Stimulated activated naive B cell treated with anti-CD40 and anti-IgM and Interleukin-4, amounts not matched to agents 10 μg/mL and 1 μg/mL and 100 μg/mL, for 72 hours (primary cell): Measurements from ENCODE around the gene PRRT4.

Experiments used
- ATAC-seq, 2 donors: fragments of 150-1000 bp; cut with Tn5 transposase; replicated peaks; 2 replicates each; pipeline ENCODE4 v1.10.0; 2021; ENCODE audit warnings: moderate library complexity in 1 of 2
- DNase-seq: peaks from one replicate; pipeline ENCODE4 v3.0.0; 2021
- H3K27ac Mint-ChIP-seq: one replicate; pipeline ENCODE4 v1.8.0; 2022; ENCODE audit warnings: mild to moderate bottlenecking, mixed read lengths
- H3K27me3 Mint-ChIP-seq, 2 donors: one replicate each; pipeline ENCODE4 v1.8.0; 2022; ENCODE audit warnings: mixed read lengths in 2 of 2
- H3K36me3 Mint-ChIP-seq, 2 donors: one replicate each; pipeline ENCODE4 v1.8.0; 2022; ENCODE audit warnings: mixed read lengths in 2 of 2, mild to moderate bottlenecking in 1 of 2
- H3K4me1 Mint-ChIP-seq, 2 donors: one replicate each; pipeline ENCODE4 v1.8.0; 2022; ENCODE audit warnings: mixed read lengths in 2 of 2, mild to moderate bottlenecking in 1 of 2
- H3K4me3 Mint-ChIP-seq, 2 donors: one replicate each; pipeline ENCODE4 v1.8.0; 2022; ENCODE audit warnings: mild to moderate bottlenecking in 2 of 2, mixed read lengths in 2 of 2, moderate library complexity in 1 of 2
- H3K9me3 Mint-ChIP-seq, 2 donors: one replicate each; pipeline ENCODE4 v1.8.0; 2022; ENCODE audit warnings: mixed read lengths in 2 of 2, mild to moderate bottlenecking in 1 of 2

Gene PRRT4

GRCh38 chr7:128373606-128374005 is 12.1 kb upstream of the PRRT4 start:
- Mint-ChIP-seq H3K27ac (no peak overlapping the region), H3K4me1 (no peaks in the 10 kb centered on the region), H3K9me3 (peaks cover 4% of the 10 kb centered on the region in 2 donors), H3K4me3 (no peak overlapping the region), H3K36me3 (no peaks in the 10 kb centered on the region), H3K27me3 (peaks cover 4 to 31% of the 10 kb centered on the region in 2 donors)
- ATAC-seq (no peak), DNase-seq (no peak)

GRCh38 chr7:128370491-128370890 is 9.0 kb upstream of the PRRT4 start:
- Mint-ChIP-seq H3K9me3 (peaks cover 4% of the 10 kb centered on the region in 2 donors), H3K4me3 (no peak overlapping the region), H3K36me3 (no peaks in the 10 kb centered on the region), H3K27me3 (peaks cover 17 to 21% of the 10 kb centered on the region in 2 donors), H3K4me1 (no peaks in the 10 kb centered on the region), H3K27ac (no peak overlapping the region)
- DNase-seq (no peak), ATAC-seq (no peak)

- Mint-ChIP-seq H3K27me3 (peaks cover 45 to 49% of the 10 kb centered on the region in 2 donors), H3K36me3 (no peaks in the 10 kb centered on the region), H3K9me3 (no peaks in the 10 kb centered on the region), H3K4me1 (peaks cover 3 to 4% of the 10 kb centered on the region in 2 donors), H3K4me3 (no peak overlapping the region), H3K27ac (no peak overlapping the region)
- DNase-seq (no peak), ATAC-seq (no peak)
These were observed 5.5 kb upstream of the PRRT4 start for GRCh38 chr7:128366986-128367385.

- DNase-seq, result no peak
These were observed 4.8 kb upstream of the PRRT4 start for GRCh38 chr7:128366300-128366699.

GRCh38 chr7:128365432-128365831 is 3.9 kb upstream of the PRRT4 start:
- no peaks in the 10 kb centered on the region for H3K9me3 Mint-ChIP-seq
- peaks cover 0 to 4% of the 10 kb centered on the region in 2 donors for H3K36me3 Mint-ChIP-seq
- H3K27me3 Mint-ChIP-seq, result peaks cover 53 to 57% of the 10 kb centered on the region in 2 donors
- H3K27ac Mint-ChIP-seq, result no peak overlapping the region
- DNase-seq (no peak), ATAC-seq (no peak)
- peaks cover 15 to 18% of the 10 kb centered on the region in 2 donors for H3K4me1 Mint-ChIP-seq
- H3K4me3 Mint-ChIP-seq, result no peak overlapping the region

More at GRCh38 chr7:128366300-128366699, 4.8 kb upstream of the PRRT4 start:
- peaks cover 50 to 51% of the 10 kb centered on the region in 2 donors for H3K27me3 Mint-ChIP-seq
- no peaks in the 10 kb centered on the region for H3K36me3 Mint-ChIP-seq
- ATAC-seq, result no peak
- no peak overlapping the region for H3K4me3 Mint-ChIP-seq
- peaks cover 8 to 9% of the 10 kb centered on the region in 2 donors for H3K4me1 Mint-ChIP-seq
- H3K27ac Mint-ChIP-seq, result no peak overlapping the region
- H3K9me3 Mint-ChIP-seq, result no peaks in the 10 kb centered on the region

- H3K36me3 Mint-ChIP-seq, result peaks cover 0 to 4% of the 10 kb centered on the region in 2 donors
- no peak overlapping the region for H3K4me3 Mint-ChIP-seq
- no peak for DNase-seq
- no peak for ATAC-seq
- H3K4me1 Mint-ChIP-seq, result peaks cover 15 to 19% of the 10 kb centered on the region in 2 donors
- no peak overlapping the region for H3K27ac Mint-ChIP-seq
- no peaks in the 10 kb centered on the region for H3K9me3 Mint-ChIP-seq
- H3K27me3 Mint-ChIP-seq, result peaks cover 64 to 65% of the 10 kb centered on the region in 2 donors
These were observed 2.8 kb upstream of the PRRT4 start for GRCh38 chr7:128364166-128364870.

GRCh38 chr7:128363261-128363721 is 1.8 kb upstream of the PRRT4 start:
- peaks cover 0 to 4% of the 10 kb centered on the region in 2 donors for H3K36me3 Mint-ChIP-seq
- peaks cover 69 to 73% of the 10 kb centered on the region in 2 donors for H3K27me3 Mint-ChIP-seq
- no peak overlapping the region for H3K27ac Mint-ChIP-seq
- DNase-seq, result no peak
- H3K4me1 Mint-ChIP-seq, result peaks cover 15 to 19% of the 10 kb centered on the region in 2 donors
- H3K4me3 Mint-ChIP-seq, result no peak overlapping the region
- no peaks in the 10 kb centered on the region for H3K9me3 Mint-ChIP-seq
- ATAC-seq, result no peak

- H3K9me3 Mint-ChIP-seq, result no peaks in the 10 kb centered on the region
- no peak for ATAC-seq
- peaks cover 0 to 4% of the 10 kb centered on the region in 2 donors for H3K36me3 Mint-ChIP-seq
- H3K4me3 Mint-ChIP-seq, result peak overlapping the region in 1 of 2 donors; percentile 10
- H3K4me1 Mint-ChIP-seq, result peaks cover 15 to 19% of the 10 kb centered on the region in 2 donors
- peaks cover 72 to 75% of the 10 kb centered on the region in 2 donors for H3K27me3 Mint-ChIP-seq
- DNase-seq, result no peak
- no peak overlapping the region for H3K27ac Mint-ChIP-seq
These were observed 1.2 kb upstream of the PRRT4 start for GRCh38 chr7:128362670-128363069.

- peaks cover 0 to 4% of the 10 kb centered on the region in 2 donors for H3K36me3 Mint-ChIP-seq
- no peak overlapping the region for H3K27ac Mint-ChIP-seq
- DNase-seq (no peak), ATAC-seq (no peak)
- H3K4me3 Mint-ChIP-seq, result no peak overlapping the region
- peaks cover 15 to 19% of the 10 kb centered on the region in 2 donors for H3K4me1 Mint-ChIP-seq
- peaks cover 62 to 82% of the 10 kb centered on the region in 2 donors for H3K27me3 Mint-ChIP-seq
- H3K9me3 Mint-ChIP-seq, result no peaks in the 10 kb centered on the region
These were observed 1.2 kb downstream of the PRRT4 start for GRCh38 chr7:128360359-128360678.

- ATAC-seq, result no peak
- no peak overlapping the region for H3K4me3 Mint-ChIP-seq
- peaks cover 59 to 81% of the 10 kb centered on the region in 2 donors for H3K27me3 Mint-ChIP-seq
- peaks cover 15 to 19% of the 10 kb centered on the region in 2 donors for H3K4me1 Mint-ChIP-seq
- no peak overlapping the region for H3K27ac Mint-ChIP-seq
- H3K36me3 Mint-ChIP-seq, result peaks cover 0 to 4% of the 10 kb centered on the region in 2 donors
- H3K9me3 Mint-ChIP-seq, result no peaks in the 10 kb centered on the region
- DNase-seq, result no peak
These were observed 1.6 kb downstream of the PRRT4 start for GRCh38 chr7:128359939-128360338.

GRCh38 chr7:128359336-128359735 is 2.2 kb downstream of the PRRT4 start:
- no peak overlapping the region for H3K27ac Mint-ChIP-seq
- H3K36me3 Mint-ChIP-seq, result peaks cover 0 to 4% of the 10 kb centered on the region in 2 donors
- peaks cover 53 to 75% of the 10 kb centered on the region in 2 donors for H3K27me3 Mint-ChIP-seq
- H3K9me3 Mint-ChIP-seq, result no peaks in the 10 kb centered on the region
- no peak overlapping the region for H3K4me3 Mint-ChIP-seq
- H3K4me1 Mint-ChIP-seq, result peaks cover 15 to 19% of the 10 kb centered on the region in 2 donors
- DNase-seq (no peak), ATAC-seq (no peak)

- Mint-ChIP-seq H3K4me3 (no peak overlapping the region), H3K36me3 (peaks cover 0 to 4% of the 10 kb centered on the region in 2 donors), H3K27me3 (peaks cover 53 to 75% of the 10 kb centered on the region in 2 donors), H3K4me1 (peaks cover 15 to 19% of the 10 kb centered on the region in 2 donors), H3K9me3 (no peaks in the 10 kb centered on the region), H3K27ac (no peak overlapping the region)
- no peak for ATAC-seq
- DNase-seq, result no peak
These were observed 3.3 kb downstream of the PRRT4 start for GRCh38 chr7:128358233-128358632.

GRCh38 chr7:128357217-128357613 is 4.3 kb downstream of the PRRT4 start:
- H3K27me3 Mint-ChIP-seq, result peaks cover 50 to 74% of the 10 kb centered on the region in 2 donors
- H3K36me3 Mint-ChIP-seq, result peaks cover 0 to 4% of the 10 kb centered on the region in 2 donors
- DNase-seq, result no peak
- H3K27ac Mint-ChIP-seq, result no peak overlapping the region
- no peaks in the 10 kb centered on the region for H3K9me3 Mint-ChIP-seq
- no peak for ATAC-seq
- H3K4me3 Mint-ChIP-seq, result no peak overlapping the region
- H3K4me1 Mint-ChIP-seq, result peaks cover 13 to 18% of the 10 kb centered on the region in 2 donors

- peaks cover 0 to 4% of the 10 kb centered on the region in 2 donors for H3K36me3 Mint-ChIP-seq
- ATAC-seq (no peak), DNase-seq (no peak)
- H3K27ac Mint-ChIP-seq, result no peak overlapping the region
- H3K4me1 Mint-ChIP-seq, result peaks cover 8 to 13% of the 10 kb centered on the region in 2 donors
- H3K4me3 Mint-ChIP-seq, result no peak overlapping the region
- peaks cover 44 to 69% of the 10 kb centered on the region in 2 donors for H3K27me3 Mint-ChIP-seq
- no peaks in the 10 kb centered on the region for H3K9me3 Mint-ChIP-seq
These were observed 4.8 kb downstream of the PRRT4 start for GRCh38 chr7:128356546-128357216.

- ATAC-seq, result no peak
- Mint-ChIP-seq H3K9me3 (no peaks in the 10 kb centered on the region), H3K27ac (no peak overlapping the region), H3K36me3 (no peaks in the 10 kb centered on the region), H3K4me1 (no peaks in the 10 kb centered on the region), H3K4me3 (no peak overlapping the region), H3K27me3 (peaks cover 42 to 63% of the 10 kb centered on the region in 2 donors)
- no peak for DNase-seq
These were observed 7.9 kb downstream of the PRRT4 start for GRCh38 chr7:128353610-128354009.
